Measurements from ENCODE around the gene THRSP. TPM values are rescaled to one million over a fixed set of nuclear protein-coding genes. Genes with fewer than 3 reads are reported as not detected.
A peak's percentile ranks its signal among the peaks of the same experiment; 100 is the strongest.

Gene THRSP
- total and polyA plus RNA-seq, 2 of the 4 experiments (the other 2 are of a cell fraction), result not detected

GRCh38 chr11:78054971-78055370, 8.7 kb upstream of the THRSP start:
- H3K4ac ChIP-seq (ENCODE audit: low read depth, low read length), result no peak overlapping the region
- no peak overlapping the region for H2BK5ac ChIP-seq (ENCODE audit: low read depth, low read length, poor library complexity, severe bottlenecking)
- H3K9ac ChIP-seq (ENCODE audit: low read depth, low read length), result no peak overlapping the region
- no peak overlapping the region for H2BK120ac ChIP-seq (ENCODE audit: low read depth, low read length)
- no peaks in the 10 kb centered on the region for H3K36me3 ChIP-seq (ENCODE audit: control insufficient read depth, insufficient read depth, low read length)
- H2AK9ac ChIP-seq (replicated peaks; ENCODE audit: low read depth, low read length, poor library complexity), result peak overlapping the region; percentile 3
- peaks cover 3% of the 10 kb centered on the region in 2 experiments; a peak in 3 of 4 replicates for H3K79me1 ChIP-seq (ENCODE audit: low read depth in 1 of 2, low read length in 2 of 2)
- no peaks in the 10 kb centered on the region for H3K27me3 ChIP-seq (ENCODE audit: control insufficient read depth, insufficient read depth, low read length)
- peaks cover 12% of the 10 kb centered on the region for H3K4me1 ChIP-seq (ENCODE audit: control insufficient read depth, insufficient read depth, low read length)
- CTCF ChIA-PET, result no interaction called here
- peak overlapping the region; percentile 41 for H2AFZ ChIP-seq (replicated peaks; ENCODE audit: low read length, poor library complexity)
- no peak overlapping the region for H3K4me3 ChIP-seq (ENCODE audit: insufficient read depth, low read depth, low read length)
- H3K56ac ChIP-seq (ENCODE audit: extremely low read depth, insufficient read depth, low read length), result no peak overlapping the region
- BruUV-seq (replicated peaks), result no TSS peak
- H3K4me2 ChIP-seq (ENCODE audit: low read depth, low read length), result no peak overlapping the region
- dilution Hi-C loops (cut with HindIII; ENCODE audit: low sequenced_read_pairs, unreplicated experiment) (no loop called here), intact Hi-C loops (cut with micrococcal nuclease) (no loop called here), in situ Hi-C loops (cut with MboI; ENCODE audit: low sequenced_read_pairs) (no loop called here)
- no peak overlapping the region for H3K14ac ChIP-seq (replicated peaks; ENCODE audit: low read depth, low read length)
- no peaks in the 10 kb centered on the region for H3K9me3 ChIP-seq (ENCODE audit: control insufficient read depth, insufficient read depth, low read length)
- H2AK5ac ChIP-seq (ENCODE audit: low read depth, low read length), result no peak overlapping the region
- TF ChIP-seq, protein P1, sequence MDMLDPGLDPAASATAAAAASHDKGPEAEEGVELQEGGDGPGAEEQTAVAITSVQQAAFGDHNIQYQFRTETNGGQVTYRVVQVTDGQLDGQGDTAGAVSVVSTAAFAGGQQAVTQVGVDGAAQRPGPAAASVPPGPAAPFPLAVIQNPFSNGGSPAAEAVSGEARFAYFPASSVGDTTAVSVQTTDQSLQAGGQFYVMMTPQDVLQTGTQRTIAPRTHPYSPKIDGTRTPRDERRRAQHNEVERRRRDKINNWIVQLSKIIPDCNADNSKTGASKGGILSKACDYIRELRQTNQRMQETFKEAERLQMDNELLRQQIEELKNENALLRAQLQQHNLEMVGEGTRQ (IDR thresholded peaks at IDR 0.05; ENCODE audit: low read depth, low read length), result no peak
- no peak for TF ChIP-seq NFE2L2 (IDR thresholded peaks at IDR 0.05; ENCODE audit: low read depth, low read length)
- no peak for TF ChIP-seq SMC3 (IDR thresholded peaks at IDR 0.05; ENCODE audit: low read depth, low read length)
- TF ChIP-seq, protein P2, sequence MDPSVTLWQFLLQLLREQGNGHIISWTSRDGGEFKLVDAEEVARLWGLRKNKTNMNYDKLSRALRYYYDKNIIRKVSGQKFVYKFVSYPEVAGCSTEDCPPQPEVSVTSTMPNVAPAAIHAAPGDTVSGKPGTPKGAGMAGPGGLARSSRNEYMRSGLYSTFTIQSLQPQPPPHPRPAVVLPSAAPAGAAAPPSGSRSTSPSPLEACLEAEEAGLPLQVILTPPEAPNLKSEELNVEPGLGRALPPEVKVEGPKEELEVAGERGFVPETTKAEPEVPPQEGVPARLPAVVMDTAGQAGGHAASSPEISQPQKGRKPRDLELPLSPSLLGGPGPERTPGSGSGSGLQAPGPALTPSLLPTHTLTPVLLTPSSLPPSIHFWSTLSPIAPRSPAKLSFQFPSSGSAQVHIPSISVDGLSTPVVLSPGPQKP (IDR thresholded peaks at IDR 0.05; ENCODE audit: borderline replicate concordance, low read depth, low read length), result no peak
- no peak for TF ChIP-seq CTCF (conservative IDR thresholded peaks at IDR 0.05; ENCODE audit: low read depth, low read length)
- no peak for TF ChIP-seq BHLHE40 (IDR thresholded peaks at IDR 0.05; ENCODE audit: low read depth, low read length)
- TF ChIP-seq RAD21 (IDR thresholded peaks at IDR 0.05; ENCODE audit: low read length), result no peak
- TF ChIP-seq CEBPB (IDR thresholded peaks at IDR 0.05; ENCODE audit: low read depth, low read length), result no peak
- TF ChIP-seq MAZ (IDR thresholded peaks at IDR 0.05; ENCODE audit: borderline replicate concordance, low read depth, low read length), result no peak
- TF ChIP-seq MAFK (IDR thresholded peaks at IDR 0.05; ENCODE audit: low read depth, low read length), result no peak
- TF ChIP-seq RFX5 (IDR thresholded peaks at IDR 0.05; ENCODE audit: low read depth, low read length), result no peak
- TF ChIP-seq RCOR1 (IDR thresholded peaks at IDR 0.05; ENCODE audit: insufficient replicate concordance, low read length), result no peak
- TF ChIP-seq CHD1 (IDR thresholded peaks at IDR 0.05; ENCODE audit: low read depth, low read length), result no peak
- peaks cover 16% of the 10 kb centered on the region for H3K9me1 ChIP-seq (ENCODE audit: insufficient read depth, low read length)
- H3K18ac ChIP-seq (ENCODE audit: low read depth, low read length), result no peak overlapping the region
- H4K8ac ChIP-seq (ENCODE audit: low read depth in 2 of 2, low read length in 2 of 2), result no peak overlapping the region
- POLR2A ChIA-PET (ENCODE audit: unreplicated experiment), result no interaction called here
- no peaks in the 10 kb centered on the region for H4K20me1 ChIP-seq (ENCODE audit: insufficient read depth, low read length)
- no peak overlapping the region; the same call in 1 of the 2 replicates for H3K23ac ChIP-seq (ENCODE audit: low read depth, low read length)
- no peak overlapping the region for H2BK15ac ChIP-seq (ENCODE audit: low read depth, low read length)
- DNase-seq (no peak), ATAC-seq (ENCODE audit: low read depth) (no peak)
- H4K91ac ChIP-seq (ENCODE audit: insufficient read depth, low read depth, low read length), result no peak overlapping the region
- WGBS, 2 experiments (ENCODE audit: extremely low coverage in 2 of 2, insufficient read length in 1 of 2), result no CpG with 5 or more reads among the region's 4 CpGs
- H4K5ac ChIP-seq (ENCODE audit: low read depth, low read length), result no peak overlapping the region
- H2BK20ac ChIP-seq (ENCODE audit: low read depth, low read length), result no peak overlapping the region
- H3K27ac ChIP-seq (ENCODE audit: insufficient read depth, low read length), result no peak overlapping the region

All from IMR-90 (cell line).